Stomach (tissue), 4 donors: Measurements from ENCODE around the gene RBP4.
"Not testable (repeated sequence)": the region's sequence is repeated elsewhere in the genome, so short reads cannot be mapped to it uniquely, and the experiment has no call there.

Experiments used
- CTCF ChIP-seq, 7 experiments: fragments of 450-650 bp in 4 of 7; fragments of 200-600 bp in 3 of 7; sonication (generic) in 3 of 7; IDR thresholded peaks; one replicate each; pipeline ENCODE4 v1.5.1; 2016 to 2019; ENCODE audit warnings: antibody characterized with exemption in 7 of 7, control low read depth in 2 of 7, mild to moderate bottlenecking in 1 of 7
- EP300 ChIP-seq: sonication (generic); formaldehyde crosslinking; IDR thresholded peaks from one replicate; pipeline ENCODE4 v1.6.1; 2017; ENCODE audit warnings: antibody characterized with exemption
- POLR2A ChIP-seq, 4 donors: fragments of 450-650 bp; IDR thresholded peaks; one replicate each; pipeline ENCODE4 v1.6.1; 2016; ENCODE audit warnings: antibody characterized with exemption in 4 of 4, control low read depth in 2 of 4, mild to moderate bottlenecking in 1 of 4, moderate library complexity in 1 of 4
- POLR2AphosphoS5 ChIP-seq, 3 donors: sonication (generic); formaldehyde crosslinking; IDR thresholded peaks; one replicate each; pipeline ENCODE4 v1.6.1; 2016; ENCODE audit warnings: antibody characterized with exemption in 3 of 3

- not testable (repeated sequence) for TF ChIP-seq CTCF (IDR thresholded peaks at IDR 0.05); POLR2A (IDR thresholded peaks at IDR 0.05); POLR2AphosphoS5 (IDR thresholded peaks at IDR 0.05); EP300
Measured at GRCh38 chr10:93546995-93547394, 54.0 kb downstream of the RBP4 start.
